GM21737 (cell line): ENCODE results near the gene LMF1.
"Not testable (repeated sequence)": the region's sequence is repeated elsewhere in the genome, so short reads cannot be mapped to it uniquely, and the experiment has no call there.

ENCODE experiments used
- ATAC-seq: cut with Tn5 transposase; IDR thresholded peaks from one replicate; pipeline ENCODE4 v1.9.1; 2021; ENCODE audit warnings: mild to moderate bottlenecking, moderate library complexity; ENCODE audit not compliant: unreplicated experiment

The LMF1 gene

GRCh38 chr16:839643-840408 lies 131.0 kb downstream of the LMF1 start:
- no peak for ATAC-seq

- no peak for ATAC-seq
Measured at GRCh38 chr16:838741-839140, 132.0 kb downstream of the LMF1 start.

GRCh38 chr16:836822-837221 lies 134.0 kb downstream of the LMF1 start:
- ATAC-seq: not testable (repeated sequence)

GRCh38 chr16:836221-836620 lies 134.6 kb downstream of the LMF1 start:
- ATAC-seq: no peak

- no peak for ATAC-seq
Measured at GRCh38 chr16:835373-835772, 135.4 kb downstream of the LMF1 start.

- ATAC-seq: no peak
Measured at GRCh38 chr16:833411-833810, 137.4 kb downstream of the LMF1 start.

- no peak for ATAC-seq
Measured at GRCh38 chr16:832652-833336, 138.0 kb downstream of the LMF1 start.

GRCh38 chr16:831571-832413 lies 139.0 kb downstream of the LMF1 start:
- no peak for ATAC-seq

- no peak for ATAC-seq
Measured at GRCh38 chr16:830871-831570, 139.8 kb downstream of the LMF1 start.

GRCh38 chr16:830107-830870 lies 140.5 kb downstream of the LMF1 start:
- no peak for ATAC-seq

- no peak for ATAC-seq
Measured at GRCh38 chr16:828891-829290, 141.9 kb downstream of the LMF1 start.

GRCh38 chr16:827513-827912 lies 143.3 kb downstream of the LMF1 start:
- no peak for ATAC-seq

- no peak for ATAC-seq
Measured at GRCh38 chr16:825341-826061, 145.3 kb downstream of the LMF1 start.

- ATAC-seq: no peak
Measured at GRCh38 chr16:824601-825000, 146.2 kb downstream of the LMF1 start.

- no peak for ATAC-seq
Measured at GRCh38 chr16:824194-824593, 146.6 kb downstream of the LMF1 start.

GRCh38 chr16:822909-823297 lies 147.9 kb downstream of the LMF1 start:
- ATAC-seq: no peak

- ATAC-seq: no peak
Measured at GRCh38 chr16:822174-822908, 148.4 kb downstream of the LMF1 start.

- ATAC-seq: no peak
Measured at GRCh38 chr16:821751-822150, 149.0 kb downstream of the LMF1 start.

GRCh38 chr16:820748-821147 lies 150.0 kb downstream of the LMF1 start:
- ATAC-seq: no peak
